Spinal cord (tissue), 10 donors: Measurements from ENCODE around the gene S1PR2. TPM values are rescaled to one million over a fixed set of nuclear protein-coding genes. Genes with fewer than 3 reads are reported as not detected.

Experiments used
- DNase-seq, 6 donors: peaks; one replicate each; pipeline versions ENCODE4 v3.0.0 to v3.0.0-alpha.2; 2013 to 2015; ENCODE audit warnings: low spot score in 6 of 6, low read depth in 4 of 6
- H3K27ac ChIP-seq: one replicate; pipeline ENCODE4 v1.5.1; 2013; ENCODE audit warnings: low read depth, low read length, control low read depth
- H3K27me3 ChIP-seq: one replicate; pipeline ENCODE4 v1.6.1; 2013; ENCODE audit warnings: low read length; ENCODE audit not compliant: control insufficient read depth, insufficient read depth
- H3K36me3 ChIP-seq: one replicate; pipeline ENCODE4 v1.6.1; 2013; ENCODE audit warnings: low read length; ENCODE audit not compliant: control insufficient read depth, insufficient read depth
- H3K4me1 ChIP-seq: one replicate; pipeline ENCODE4 v1.6.1; 2013; ENCODE audit warnings: low read length; ENCODE audit not compliant: control insufficient read depth, insufficient read depth
- H3K4me3 ChIP-seq: one replicate; pipeline ENCODE4 v1.5.1; 2013; ENCODE audit warnings: low read depth, low read length, control low read depth
- H3K9me3 ChIP-seq: one replicate; pipeline ENCODE4 v1.6.1; 2013; ENCODE audit warnings: low read length; ENCODE audit not compliant: control insufficient read depth, insufficient read depth
- WGBS: methylation state at CpG from one replicate; pipeline ENCODE4 v1.1.5; 2013; ENCODE audit warnings: missing lambda C conversion rate; ENCODE audit not compliant: insufficient coverage; 5-methylcytosine and 5-hydroxymethylcytosine counted together
- polyA plus RNA-seq, 2 donors: library from polyadenylated mRNA; unstranded; fragments of 120-200 nt; gene quantifications; one replicate each; pipeline ENCODE4 v1.2.1, GENCODE V29; 2013; ENCODE audit not compliant: insufficient read length in 2 of 2
- total RNA-seq, 2 donors: library from RNA; depleted of rRNA in 1 of 2; stranded (reverse); fragments of 120-200 nt in 1 of 2; fragments of >200 nt in 1 of 2; gene quantifications; one replicate each; pipeline versions ENCODE4 v1.2.3 to v1.2.4, GENCODE V29; 2013 to 2014
- donor health status: healthy.

Gene S1PR2
- total and polyA plus RNA-seq, 4 donors, result 4.4 to 8.2 (median 5.9) TPM

GRCh38 chr19:10269333-10270179 is 38.4 kb upstream of the S1PR2 start:
- 4% methylated on average over 59 of the region's 59 CpGs for WGBS
- Histone ChIP-seq H3K36me3 (no peaks in the 10 kb centered on the region), H3K27me3 (peaks cover 47% of the 10 kb centered on the region), H3K4me1 (peaks cover 20% of the 10 kb centered on the region), H3K9me3 (no peaks in the 10 kb centered on the region), H3K27ac (peak overlapping the region; percentile 52), H3K4me3 (peak overlapping the region; percentile 38)
- DNase-seq, result peak in 2 of 6 donors; percentile 63 to 80

GRCh38 chr19:10268071-10268470 is 36.9 kb upstream of the S1PR2 start:
- no peaks in the 10 kb centered on the region for H3K36me3 ChIP-seq
- H3K9me3 ChIP-seq, result no peaks in the 10 kb centered on the region
- peak overlapping the region; percentile 25 for H3K27ac ChIP-seq
- H3K27me3 ChIP-seq, result peaks cover 47% of the 10 kb centered on the region
- WGBS, result 81% methylated on average over 6 of the region's 6 CpGs
- no peak for DNase-seq
- H3K4me3 ChIP-seq, result no peak overlapping the region
- peaks cover 20% of the 10 kb centered on the region for H3K4me1 ChIP-seq

GRCh38 chr19:10266706-10267105 is 35.6 kb upstream of the S1PR2 start:
- 88% methylated on average over 2 of the region's 7 CpGs for WGBS
- Histone ChIP-seq H3K27ac (no peak overlapping the region), H3K36me3 (no peaks in the 10 kb centered on the region), H3K9me3 (no peaks in the 10 kb centered on the region), H3K27me3 (peaks cover 36% of the 10 kb centered on the region), H3K4me3 (no peak overlapping the region), H3K4me1 (peaks cover 20% of the 10 kb centered on the region)
- no peak for DNase-seq

- H3K4me3 ChIP-seq, result no peak overlapping the region
- no peak overlapping the region for H3K27ac ChIP-seq
- peaks cover 24% of the 10 kb centered on the region for H3K36me3 ChIP-seq
- 95% methylated on average over 4 of the region's 7 CpGs for WGBS
- no peak for DNase-seq
- no peaks in the 10 kb centered on the region for H3K27me3 ChIP-seq
- H3K4me1 ChIP-seq, result peaks cover 3% of the 10 kb centered on the region
- H3K9me3 ChIP-seq, result no peaks in the 10 kb centered on the region
Observed at GRCh38 chr19:10262771-10263170, 31.6 kb upstream of the S1PR2 start.

- Histone ChIP-seq H3K4me3 (no peak overlapping the region), H3K27ac (no peak overlapping the region), H3K36me3 (peaks cover 50% of the 10 kb centered on the region), H3K9me3 (no peaks in the 10 kb centered on the region), H3K27me3 (no peaks in the 10 kb centered on the region), H3K4me1 (peaks cover 3% of the 10 kb centered on the region)
- DNase-seq, result no peak
- WGBS, result 97% methylated on average over 6 of the region's 8 CpGs
Observed at GRCh38 chr19:10260141-10260584, 29.0 kb upstream of the S1PR2 start.

GRCh38 chr19:10259162-10259905 is 28.2 kb upstream of the S1PR2 start:
- peaks cover 59% of the 10 kb centered on the region for H3K36me3 ChIP-seq
- H3K27ac ChIP-seq, result no peak overlapping the region
- 48% methylated on average over 26 of the region's 32 CpGs for WGBS
- no peaks in the 10 kb centered on the region for H3K27me3 ChIP-seq
- DNase-seq, result peak in 5 of 6 donors; percentile 73 to 96 (median 73)
- peaks cover 3% of the 10 kb centered on the region for H3K4me1 ChIP-seq
- H3K9me3 ChIP-seq, result no peaks in the 10 kb centered on the region
- H3K4me3 ChIP-seq, result no peak overlapping the region

- H3K4me3 ChIP-seq, result no peak overlapping the region
- H3K27ac ChIP-seq, result no peak overlapping the region
- no peaks in the 10 kb centered on the region for H3K9me3 ChIP-seq
- peaks cover 3% of the 10 kb centered on the region for H3K4me1 ChIP-seq
- no peak for DNase-seq
- WGBS, result 96% methylated on average over 18 of the region's 18 CpGs
- no peaks in the 10 kb centered on the region for H3K27me3 ChIP-seq
- peaks cover 67% of the 10 kb centered on the region for H3K36me3 ChIP-seq
Observed at GRCh38 chr19:10258080-10258710, 27.1 kb upstream of the S1PR2 start.

GRCh38 chr19:10256970-10257615 is 26.0 kb upstream of the S1PR2 start:
- DNase-seq, result no peak
- WGBS, result 89% methylated on average over 8 of the region's 9 CpGs
- peaks cover 67% of the 10 kb centered on the region for H3K36me3 ChIP-seq
- no peak overlapping the region for H3K4me3 ChIP-seq
- no peaks in the 10 kb centered on the region for H3K9me3 ChIP-seq
- H3K27me3 ChIP-seq, result no peaks in the 10 kb centered on the region
- peaks cover 13% of the 10 kb centered on the region for H3K4me1 ChIP-seq
- no peak overlapping the region for H3K27ac ChIP-seq

GRCh38 chr19:10256551-10256950 is 25.4 kb upstream of the S1PR2 start:
- WGBS, result 93% methylated on average over 16 of the region's 18 CpGs

More at GRCh38 chr19:10256551-10256950, 25.4 kb upstream of the S1PR2 start:
- Histone ChIP-seq H3K27ac (no peak overlapping the region), H3K27me3 (no peaks in the 10 kb centered on the region), H3K4me3 (no peak overlapping the region), H3K36me3 (peaks cover 67% of the 10 kb centered on the region), H3K9me3 (no peaks in the 10 kb centered on the region), H3K4me1 (peaks cover 13% of the 10 kb centered on the region)
- DNase-seq, result no peak
